ENCODE measurements around the gene CCL28.
"Not testable (repeated sequence)": the region's sequence is repeated elsewhere in the genome, so short reads cannot be mapped to it uniquely, and the experiment has no call there.

Gene CCL28

GRCh38 chr5:43376496-43377140, 35.6 kb downstream of the CCL28 start:
- no peaks in the 10 kb centered on the region for H3K9me3 Mint-ChIP-seq

GRCh38 chr5:43371821-43372220, 40.4 kb downstream of the CCL28 start:
- H3K36me3 Mint-ChIP-seq, result peaks cover 50% of the 10 kb centered on the region
- H3K9me3 Mint-ChIP-seq, result peaks cover 3% of the 10 kb centered on the region
- no peaks in the 10 kb centered on the region for H3K4me1 Mint-ChIP-seq
- H3K4me3 Mint-ChIP-seq, result no peak overlapping the region
- no peak overlapping the region for H3K27ac Mint-ChIP-seq
- no peak for ATAC-seq
- no peaks in the 10 kb centered on the region for H3K27me3 Mint-ChIP-seq

More at GRCh38 chr5:43376496-43377140, 35.6 kb downstream of the CCL28 start:
- no peaks in the 10 kb centered on the region for H3K27me3 Mint-ChIP-seq
- ATAC-seq, result no peak
- no peaks in the 10 kb centered on the region for H3K4me1 Mint-ChIP-seq
- H3K27ac Mint-ChIP-seq, result no peak overlapping the region
- peaks cover 45% of the 10 kb centered on the region for H3K36me3 Mint-ChIP-seq
- no peak overlapping the region for H3K4me3 Mint-ChIP-seq

- Mint-ChIP-seq H3K27me3 (no peaks in the 10 kb centered on the region), H3K4me3 (no peak overlapping the region), H3K36me3 (peaks cover 40% of the 10 kb centered on the region), H3K4me1 (no peaks in the 10 kb centered on the region), H3K27ac (no peak overlapping the region), H3K9me3 (peaks cover 6% of the 10 kb centered on the region)
- no peak for ATAC-seq
Measured at GRCh38 chr5:43370352-43370751, 41.8 kb downstream of the CCL28 start.

GRCh38 chr5:43369651-43370050, 42.5 kb downstream of the CCL28 start:
- peaks cover 40% of the 10 kb centered on the region for H3K36me3 Mint-ChIP-seq
- no peak for ATAC-seq
- no peaks in the 10 kb centered on the region for H3K27me3 Mint-ChIP-seq
- peaks cover 6% of the 10 kb centered on the region for H3K9me3 Mint-ChIP-seq
- no peaks in the 10 kb centered on the region for H3K4me1 Mint-ChIP-seq
- no peak overlapping the region for H3K27ac Mint-ChIP-seq
- H3K4me3 Mint-ChIP-seq, result no peak overlapping the region

GRCh38 chr5:43367909-43368669, 44.1 kb downstream of the CCL28 start:
- Mint-ChIP-seq H3K9me3 (peaks cover 6% of the 10 kb centered on the region), H3K36me3 (peaks cover 27% of the 10 kb centered on the region)
- no peak for ATAC-seq

GRCh38 chr5:43367453-43367852, 44.7 kb downstream of the CCL28 start:
- H3K9me3 Mint-ChIP-seq, result peaks cover 6% of the 10 kb centered on the region
- no peak for ATAC-seq
- no peaks in the 10 kb centered on the region for H3K4me1 Mint-ChIP-seq
- H3K36me3 Mint-ChIP-seq, result peaks cover 27% of the 10 kb centered on the region
- no peak overlapping the region for H3K27ac Mint-ChIP-seq
- no peaks in the 10 kb centered on the region for H3K27me3 Mint-ChIP-seq
- no peak overlapping the region for H3K4me3 Mint-ChIP-seq

More at GRCh38 chr5:43367909-43368669, 44.1 kb downstream of the CCL28 start:
- Mint-ChIP-seq H3K27me3 (no peaks in the 10 kb centered on the region), H3K4me3 (no peak overlapping the region), H3K4me1 (no peaks in the 10 kb centered on the region), H3K27ac (no peak overlapping the region)

- not testable (repeated sequence) for H3K9me3 Mint-ChIP-seq, H3K27ac Mint-ChIP-seq, H3K27me3 Mint-ChIP-seq, H3K4me3 Mint-ChIP-seq, H3K4me1 Mint-ChIP-seq, ATAC-seq
- peaks cover 27% of the 10 kb centered on the region for H3K36me3 Mint-ChIP-seq
Measured at GRCh38 chr5:43366680-43367246, 45.4 kb downstream of the CCL28 start.

GRCh38 chr5:43365155-43365554, 47.0 kb downstream of the CCL28 start:
- not testable (repeated sequence) for H3K27ac Mint-ChIP-seq, H3K27me3 Mint-ChIP-seq, ATAC-seq, H3K4me1 Mint-ChIP-seq, H3K4me3 Mint-ChIP-seq
- Mint-ChIP-seq H3K36me3 (peaks cover 11% of the 10 kb centered on the region), H3K9me3 (peaks cover 17% of the 10 kb centered on the region)

- peaks cover 22% of the 10 kb centered on the region for H3K9me3 Mint-ChIP-seq
- no peak for ATAC-seq
- peaks cover 8% of the 10 kb centered on the region for H3K36me3 Mint-ChIP-seq
- H3K27ac Mint-ChIP-seq, result no peak overlapping the region
- no peaks in the 10 kb centered on the region for H3K4me1 Mint-ChIP-seq
- no peaks in the 10 kb centered on the region for H3K27me3 Mint-ChIP-seq
- no peak overlapping the region for H3K4me3 Mint-ChIP-seq
Measured at GRCh38 chr5:43363445-43364152, 48.6 kb downstream of the CCL28 start.

- H3K4me3 Mint-ChIP-seq, result no peak overlapping the region
- peaks cover 5% of the 10 kb centered on the region for H3K36me3 Mint-ChIP-seq
- peaks cover 22% of the 10 kb centered on the region for H3K9me3 Mint-ChIP-seq
Measured at GRCh38 chr5:43362725-43363435, 49.3 kb downstream of the CCL28 start.

GRCh38 chr5:43358726-43359125, 53.5 kb downstream of the CCL28 start:
- no peaks in the 10 kb centered on the region for H3K27me3 Mint-ChIP-seq
- peaks cover 19% of the 10 kb centered on the region for H3K9me3 Mint-ChIP-seq
- no peak overlapping the region for H3K27ac Mint-ChIP-seq
- H3K4me3 Mint-ChIP-seq, result no peak overlapping the region
- ATAC-seq, result no peak
- no peaks in the 10 kb centered on the region for H3K4me1 Mint-ChIP-seq
- no peaks in the 10 kb centered on the region for H3K36me3 Mint-ChIP-seq

More at GRCh38 chr5:43362725-43363435, 49.3 kb downstream of the CCL28 start:
- H3K27ac Mint-ChIP-seq, result no peak overlapping the region
- H3K4me1 Mint-ChIP-seq, result no peaks in the 10 kb centered on the region
- H3K27me3 Mint-ChIP-seq, result no peaks in the 10 kb centered on the region
- no peak for ATAC-seq

- H3K9me3 Mint-ChIP-seq, result peaks cover 19% of the 10 kb centered on the region
- no peaks in the 10 kb centered on the region for H3K4me1 Mint-ChIP-seq
- no peak overlapping the region for H3K27ac Mint-ChIP-seq
- H3K27me3 Mint-ChIP-seq, result no peaks in the 10 kb centered on the region
- ATAC-seq, result no peak
- H3K36me3 Mint-ChIP-seq, result no peaks in the 10 kb centered on the region
- no peak overlapping the region for H3K4me3 Mint-ChIP-seq
Measured at GRCh38 chr5:43358301-43358700, 53.9 kb downstream of the CCL28 start.

- no peaks in the 10 kb centered on the region for H3K4me1 Mint-ChIP-seq
Measured at GRCh38 chr5:43357878-43358281, 54.3 kb downstream of the CCL28 start.

GRCh38 chr5:43357067-43357466, 55.1 kb downstream of the CCL28 start:
- H3K36me3 Mint-ChIP-seq, result no peaks in the 10 kb centered on the region
- no peaks in the 10 kb centered on the region for H3K4me1 Mint-ChIP-seq
- ATAC-seq, result no peak
- no peak overlapping the region for H3K4me3 Mint-ChIP-seq
- peaks cover 19% of the 10 kb centered on the region for H3K9me3 Mint-ChIP-seq
- no peaks in the 10 kb centered on the region for H3K27me3 Mint-ChIP-seq
- no peak overlapping the region for H3K27ac Mint-ChIP-seq

More at GRCh38 chr5:43357878-43358281, 54.3 kb downstream of the CCL28 start:
- no peak for ATAC-seq
- H3K36me3 Mint-ChIP-seq, result no peaks in the 10 kb centered on the region
- H3K27me3 Mint-ChIP-seq, result no peaks in the 10 kb centered on the region
- H3K27ac Mint-ChIP-seq, result no peak overlapping the region
- H3K9me3 Mint-ChIP-seq, result peaks cover 19% of the 10 kb centered on the region
- H3K4me3 Mint-ChIP-seq, result no peak overlapping the region

GRCh38 chr5:43354774-43355173, 57.4 kb downstream of the CCL28 start:
- no peaks in the 10 kb centered on the region for H3K36me3 Mint-ChIP-seq
- H3K4me1 Mint-ChIP-seq, result no peaks in the 10 kb centered on the region
- H3K27ac Mint-ChIP-seq, result no peak overlapping the region
- no peaks in the 10 kb centered on the region for H3K27me3 Mint-ChIP-seq
- ATAC-seq, result no peak
- no peak overlapping the region for H3K4me3 Mint-ChIP-seq
- H3K9me3 Mint-ChIP-seq, result peaks cover 5% of the 10 kb centered on the region

Data from stimulated activated memory B cell treated with anti-CD40 and anti-IgM and Interleukin-4, amounts not matched to agents 10 μg/mL and 1 μg/mL and 100 μg/mL, for 72 hours (primary cell).